Hematopoietic multipotent progenitor cell treated with erythropoietin and hydrocortisone succinate and interleukin-3 and kit ligand, for 17 days (in vitro differentiated cells): ENCODE measurements around the gene ZNF23.
A peak's percentile ranks its signal among the peaks of the same experiment; 100 is the strongest.
"Not testable (repeated sequence)": the region's sequence is repeated elsewhere in the genome, so short reads cannot be mapped to it uniquely, and the experiment has no call there.

Experiments
- DNase-seq: peaks from one replicate; pipeline ENCODE4 v3.0.0-alpha.2; 2015; ENCODE audit warnings: low spot score

Gene ZNF23

GRCh38 chr16:71461686-71462648 is at the start of gene ZNF23:
Gene ZNF23 (minus strand): TSS chr16:71462247. CDS start chr16:71456796, 5,451 bp downstream.
- peak; percentile 91 for DNase-seq

- no peak for DNase-seq
Measured at GRCh38 chr16:71507061-71507460, 45.0 kb upstream of the ZNF23 start.

- DNase-seq, result no peak
Measured at GRCh38 chr16:71504901-71505300, 42.9 kb upstream of the ZNF23 start.

- DNase-seq, result not testable (repeated sequence)
Measured at GRCh38 chr16:71504051-71504450, 42.0 kb upstream of the ZNF23 start.

- DNase-seq, result no peak
Measured at GRCh38 chr16:71501547-71501946, 39.5 kb upstream of the ZNF23 start.

GRCh38 chr16:71500964-71501363 is 38.9 kb upstream of the ZNF23 start:
- no peak for DNase-seq

GRCh38 chr16:71499775-71500364 is 37.8 kb upstream of the ZNF23 start:
- DNase-seq, result peak; percentile 89

- DNase-seq, result peak; percentile 77
Measured at GRCh38 chr16:71498031-71498430, 36.0 kb upstream of the ZNF23 start.

- DNase-seq, result no peak
Measured at GRCh38 chr16:71493213-71493612, 31.2 kb upstream of the ZNF23 start.

- peak; percentile 73 for DNase-seq
Measured at GRCh38 chr16:71492786-71493185, 30.7 kb upstream of the ZNF23 start.

- DNase-seq, result peak; percentile 70
Measured at GRCh38 chr16:71491054-71491453, 29.0 kb upstream of the ZNF23 start.

- DNase-seq, result peak; percentile 82
Measured at GRCh38 chr16:71490361-71490760, 28.3 kb upstream of the ZNF23 start.

GRCh38 chr16:71489122-71489521 is 27.1 kb upstream of the ZNF23 start, which contains the start of gene ZNF19:
Gene ZNF19 (minus strand): TSS chr16:71489324. CDS start chr16:71482114, 7,210 bp downstream.
- DNase-seq, result no peak

GRCh38 chr16:71484006-71484893 is 22.2 kb upstream of the ZNF23 start:
- peak; percentile 95 for DNase-seq

- peak; percentile 47 for DNase-seq
Measured at GRCh38 chr16:71482569-71482968, 20.5 kb upstream of the ZNF23 start.

- peak; percentile 89 for DNase-seq
Measured at GRCh38 chr16:71480956-71481355, 18.9 kb upstream of the ZNF23 start.

- peak; percentile 94 for DNase-seq
Measured at GRCh38 chr16:71479420-71479819, 17.4 kb upstream of the ZNF23 start.

- DNase-seq, result peak; percentile 59
Measured at GRCh38 chr16:71476457-71477124, 14.5 kb upstream of the ZNF23 start.

GRCh38 chr16:71474864-71475263 is 12.8 kb upstream of the ZNF23 start:
- DNase-seq, result no peak

GRCh38 chr16:71473891-71474290 is 11.8 kb upstream of the ZNF23 start:
- peak; percentile 59 for DNase-seq

- peak; percentile 69 for DNase-seq
Measured at GRCh38 chr16:71472931-71473330, 10.9 kb upstream of the ZNF23 start.
